ENCODE data around the gene TAMM41. TPM values are rescaled to one million over a fixed set of nuclear protein-coding genes. Genes with fewer than 3 reads are reported as not detected.

Gene TAMM41
- total RNA-seq, 2 donors from 2014 or later = 12.3 to 14.5 TPM

- Histone ChIP-seq H3K4me3 (no peak overlapping the region), H3K27ac (no peak overlapping the region), H3K27me3 (replicated peaks; ENCODE audit: insufficient read depth) (no peaks in the 10 kb centered on the region), H3K9me3 (no peaks in the 10 kb centered on the region), H3K4me1 (ENCODE audit: control insufficient read depth in 1 of 2, low read depth in 2 of 2) (no peaks in the 10 kb centered on the region), H3K36me3 (peaks cover 9% of the 10 kb centered on the region)
- TF ChIP-seq CTCF (IDR thresholded peaks at IDR 0.05) = no peak
- DNase-seq (ENCODE audit: low spot score) = no peak
- no peak for ATAC-seq (ENCODE audit: insufficient number of reproducible peaks, low FRiP score, low read depth)
These were observed 26.1 kb downstream of the TAMM41 start for GRCh38 chr3:11820531-11821041.

GRCh38 chr3:11819146-11819689 is 27.5 kb downstream of the TAMM41 start:
- Histone ChIP-seq H3K4me3 (no peak overlapping the region), H3K9me3 (no peaks in the 10 kb centered on the region), H3K27me3 (replicated peaks; ENCODE audit: insufficient read depth) (no peaks in the 10 kb centered on the region), H3K4me1 (ENCODE audit: control insufficient read depth in 1 of 2, low read depth in 2 of 2) (no peaks in the 10 kb centered on the region), H3K36me3 (peaks cover 9% of the 10 kb centered on the region), H3K27ac (no peak overlapping the region)
- ATAC-seq (ENCODE audit: insufficient number of reproducible peaks, low FRiP score, low read depth) = no peak
- TF ChIP-seq CTCF (IDR thresholded peaks at IDR 0.05) = no peak
- DNase-seq (ENCODE audit: low spot score) = no peak

- Histone ChIP-seq H3K4me3 (no peak overlapping the region), H3K4me1 (ENCODE audit: control insufficient read depth in 1 of 2, low read depth in 2 of 2) (no peaks in the 10 kb centered on the region), H3K27ac (no peak overlapping the region), H3K27me3 (replicated peaks; ENCODE audit: insufficient read depth) (no peaks in the 10 kb centered on the region), H3K9me3 (no peaks in the 10 kb centered on the region), H3K36me3 (peaks cover 9% of the 10 kb centered on the region)
- TF ChIP-seq CTCF (IDR thresholded peaks at IDR 0.05) = no peak
- DNase-seq (ENCODE audit: low spot score) = no peak
- ATAC-seq (ENCODE audit: insufficient number of reproducible peaks, low FRiP score, low read depth) = no peak
These were observed 28.7 kb downstream of the TAMM41 start for GRCh38 chr3:11818033-11818432.

GRCh38 chr3:11815111-11815510 is 31.6 kb downstream of the TAMM41 start:
- H3K4me1 ChIP-seq (ENCODE audit: control insufficient read depth in 1 of 2, low read depth in 2 of 2) = peaks cover 0 to 1% of the 10 kb centered on the region in 2 donors
- TF ChIP-seq CTCF (IDR thresholded peaks at IDR 0.05) = no peak
- DNase-seq (ENCODE audit: low spot score) (no peak), ATAC-seq (ENCODE audit: insufficient number of reproducible peaks, low FRiP score, low read depth) (no peak)
- H3K4me3 ChIP-seq = no peak overlapping the region
- H3K27ac ChIP-seq = no peak overlapping the region
- no peaks in the 10 kb centered on the region for H3K27me3 ChIP-seq (replicated peaks; ENCODE audit: insufficient read depth)
- peaks cover 11% of the 10 kb centered on the region for H3K36me3 ChIP-seq
- H3K9me3 ChIP-seq = no peaks in the 10 kb centered on the region

- H3K36me3 ChIP-seq = peaks cover 11% of the 10 kb centered on the region
- no peak for ATAC-seq (ENCODE audit: insufficient number of reproducible peaks, low FRiP score, low read depth)
These were observed 32.0 kb downstream of the TAMM41 start for GRCh38 chr3:11814663-11815062.

More at GRCh38 chr3:11814663-11815062, 32.0 kb downstream of the TAMM41 start:
- H3K27ac ChIP-seq = no peak overlapping the region
- H3K4me3 ChIP-seq = no peak overlapping the region
- no peaks in the 10 kb centered on the region for H3K27me3 ChIP-seq (replicated peaks; ENCODE audit: insufficient read depth)
- no peaks in the 10 kb centered on the region for H3K9me3 ChIP-seq
- H3K4me1 ChIP-seq (ENCODE audit: control insufficient read depth in 1 of 2, low read depth in 2 of 2) = peaks cover 0 to 4% of the 10 kb centered on the region in 2 donors
- no peak for TF ChIP-seq CTCF (IDR thresholded peaks at IDR 0.05)
- no peak for DNase-seq (ENCODE audit: low spot score)
